Psoas muscle (tissue), 8 donors: Measurements from ENCODE around the gene GRK4. TPM values are rescaled to one million over a fixed set of nuclear protein-coding genes. Genes with fewer than 3 reads are reported as not detected.
"Not testable (repeated sequence)": the region's sequence is repeated elsewhere in the genome, so short reads cannot be mapped to it uniquely, and the experiment has no call there.

Source experiments
- ATAC-seq, 4 donors: fragments of 200-7000 bp; cut with Tn5 transposase; one replicate each; pipeline ENCODE4 v1.9.1; 2020; ENCODE audit warnings: moderate library complexity in 3 of 4, mild to moderate bottlenecking in 2 of 4
- DNase-seq, 2 donors: peaks; one replicate each; pipeline ENCODE4 v3.0.0-alpha.2; 2020
- H3K27ac ChIP-seq: fragments of 200-600 bp; one replicate; pipeline ENCODE4 v1.8.0; 2022
- H3K27me3 ChIP-seq, 3 donors: fragments of 200-600 bp in 1 of 3; one replicate each; pipeline versions ENCODE4 v1.6.1 to v1.8.0; 2013 to 2022; ENCODE audit warnings: low read length in 2 of 3, mild to moderate bottlenecking in 2 of 3, moderate library complexity in 1 of 3; ENCODE audit not compliant: insufficient read depth in 3 of 3
- H3K36me3 ChIP-seq, 2 donors: fragments of 200-600 bp in 1 of 2; one replicate each; pipeline versions ENCODE4 v1.6.1 to v1.8.0; 2013 to 2022; ENCODE audit warnings: low read depth in 1 of 2, mild to moderate bottlenecking in 1 of 2, moderate library complexity in 1 of 2; ENCODE audit not compliant: insufficient read depth in 1 of 2
- H3K4me1 ChIP-seq: fragments of 200-600 bp; one replicate; pipeline ENCODE4 v1.8.0; 2022
- H3K4me3 ChIP-seq: fragments of 200-600 bp; one replicate; pipeline ENCODE4 v1.8.0; 2022; ENCODE audit warnings: mild to moderate bottlenecking
- H3K9me3 ChIP-seq: fragments of 200-600 bp; one replicate; pipeline ENCODE4 v1.8.0; 2022
- WGBS, 3 donors: extraction: QIAGEN DNeasy Blood & Tissue Kit; methylation state at CpG; one replicate each; pipeline versions ENCODE4 v1.1.6 to v1.1.7; 2013; 5-methylcytosine and 5-hydroxymethylcytosine counted together
- intact Hi-C, 2 donors: fragments of 100-400 bp; cut with DNase I; formaldehyde crosslinking; loops; one replicate each; pipeline versions ENCODE4 v1.11.0 to v1.14.2; 2022
- polyA plus RNA-seq, 3 donors: library from polyadenylated mRNA; stranded (reverse); fragments of 200-250 nt; gene quantifications; one replicate each; pipeline ENCODE4 v1.2.3, GENCODE V29; 2013
- total RNA-seq, 4 donors: library from RNA; stranded (reverse); fragmentation: NEBNext Ultra II Directional in 2 of 4; extraction: Animal tissue kit (Norgen Biotek cat#: 25700) in 2 of 4; gene quantifications; one replicate each; pipeline versions ENCODE4 v1.2.1 to v1.2.4, GENCODE V29; 2021 to 2023
- TF ChIP-seq, protein P1 (sequence below): fragments of 200-600 bp; IDR thresholded peaks from one replicate; pipeline ENCODE4 v1.8.0; 2022; ENCODE audit warnings: antibody characterized with exemption
- donor health status: healthy with polysubstance abuse.
- donor health status: DM: no; HTN: no; CAD: no; lungs with moderate emphysema.
- donor health status: Bipolar disorder and iron deficiency.
- donor health status: healthy.
- donor health status: DM: yes; HTN: yes; CAD: no.
- donor health status: DM: no; HTN: no; CAD: no.
- donor health status: DM: no; HTN: no; CAD: no.
- donor health status: DM: yes; HTN: yes; CAD: no.

Gene GRK4
- total and polyA plus RNA-seq, 7 donors = 5.8 to 9.2 (median 6.6) TPM

GRCh38 chr4:2943364-2944090, 19.8 kb upstream of the GRK4 start:
- ATAC-seq = no peak
- WGBS, 3 donors = 93 to 94% (median 93%) methylated on average over 20 of the region's 20 CpGs
- TF ChIP-seq, protein P1, sequence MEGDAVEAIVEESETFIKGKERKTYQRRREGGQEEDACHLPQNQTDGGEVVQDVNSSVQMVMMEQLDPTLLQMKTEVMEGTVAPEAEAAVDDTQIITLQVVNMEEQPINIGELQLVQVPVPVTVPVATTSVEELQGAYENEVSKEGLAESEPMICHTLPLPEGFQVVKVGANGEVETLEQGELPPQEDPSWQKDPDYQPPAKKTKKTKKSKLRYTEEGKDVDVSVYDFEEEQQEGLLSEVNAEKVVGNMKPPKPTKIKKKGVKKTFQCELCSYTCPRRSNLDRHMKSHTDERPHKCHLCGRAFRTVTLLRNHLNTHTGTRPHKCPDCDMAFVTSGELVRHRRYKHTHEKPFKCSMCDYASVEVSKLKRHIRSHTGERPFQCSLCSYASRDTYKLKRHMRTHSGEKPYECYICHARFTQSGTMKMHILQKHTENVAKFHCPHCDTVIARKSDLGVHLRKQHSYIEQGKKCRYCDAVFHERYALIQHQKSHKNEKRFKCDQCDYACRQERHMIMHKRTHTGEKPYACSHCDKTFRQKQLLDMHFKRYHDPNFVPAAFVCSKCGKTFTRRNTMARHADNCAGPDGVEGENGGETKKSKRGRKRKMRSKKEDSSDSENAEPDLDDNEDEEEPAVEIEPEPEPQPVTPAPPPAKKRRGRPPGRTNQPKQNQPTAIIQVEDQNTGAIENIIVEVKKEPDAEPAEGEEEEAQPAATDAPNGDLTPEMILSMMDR = no peak
- Histone ChIP-seq H3K36me3 (peaks cover 22 to 99% of the 10 kb centered on the region in 2 donors), H3K4me3 (no peak overlapping the region), H3K4me1 (no peaks in the 10 kb centered on the region), H3K9me3 (no peaks in the 10 kb centered on the region), H3K27me3 (no peaks in the 10 kb centered on the region), H3K27ac (no peak overlapping the region)
- peak in 1 of 2 donors; percentile 36 for DNase-seq
- intact Hi-C loops = no loop called here

- H3K4me1 ChIP-seq = no peaks in the 10 kb centered on the region
- H3K27ac ChIP-seq = no peak overlapping the region
- 85 to 89% (median 86%) methylated on average over 11 of the region's 11 CpGs for WGBS, 3 donors
- TF ChIP-seq, protein P1 = no peak
- no peak for ATAC-seq
- H3K36me3 ChIP-seq = peaks cover 22 to 99% of the 10 kb centered on the region in 2 donors
- DNase-seq = peak in 1 of 2 donors; percentile 24
- H3K27me3 ChIP-seq = no peaks in the 10 kb centered on the region
- H3K9me3 ChIP-seq = no peaks in the 10 kb centered on the region
- no peak overlapping the region for H3K4me3 ChIP-seq
- intact Hi-C loops = no loop called here
These were observed 19.3 kb upstream of the GRK4 start for GRCh38 chr4:2944091-2944482.

- Histone ChIP-seq H3K27ac (no peak overlapping the region), H3K36me3 (peaks cover 21 to 99% of the 10 kb centered on the region in 2 donors), H3K9me3 (no peaks in the 10 kb centered on the region), H3K4me3 (no peak overlapping the region), H3K27me3 (no peaks in the 10 kb centered on the region), H3K4me1 (no peaks in the 10 kb centered on the region)
- WGBS, 3 donors = 82 to 90% (median 83%) methylated on average over 30 of the region's 30 CpGs
- DNase-seq (no peak), ATAC-seq (no peak)
- intact Hi-C loops = no loop called here
- TF ChIP-seq, protein P1 = no peak
These were observed 18.5 kb upstream of the GRK4 start for GRCh38 chr4:2944586-2945526.

DNA sequence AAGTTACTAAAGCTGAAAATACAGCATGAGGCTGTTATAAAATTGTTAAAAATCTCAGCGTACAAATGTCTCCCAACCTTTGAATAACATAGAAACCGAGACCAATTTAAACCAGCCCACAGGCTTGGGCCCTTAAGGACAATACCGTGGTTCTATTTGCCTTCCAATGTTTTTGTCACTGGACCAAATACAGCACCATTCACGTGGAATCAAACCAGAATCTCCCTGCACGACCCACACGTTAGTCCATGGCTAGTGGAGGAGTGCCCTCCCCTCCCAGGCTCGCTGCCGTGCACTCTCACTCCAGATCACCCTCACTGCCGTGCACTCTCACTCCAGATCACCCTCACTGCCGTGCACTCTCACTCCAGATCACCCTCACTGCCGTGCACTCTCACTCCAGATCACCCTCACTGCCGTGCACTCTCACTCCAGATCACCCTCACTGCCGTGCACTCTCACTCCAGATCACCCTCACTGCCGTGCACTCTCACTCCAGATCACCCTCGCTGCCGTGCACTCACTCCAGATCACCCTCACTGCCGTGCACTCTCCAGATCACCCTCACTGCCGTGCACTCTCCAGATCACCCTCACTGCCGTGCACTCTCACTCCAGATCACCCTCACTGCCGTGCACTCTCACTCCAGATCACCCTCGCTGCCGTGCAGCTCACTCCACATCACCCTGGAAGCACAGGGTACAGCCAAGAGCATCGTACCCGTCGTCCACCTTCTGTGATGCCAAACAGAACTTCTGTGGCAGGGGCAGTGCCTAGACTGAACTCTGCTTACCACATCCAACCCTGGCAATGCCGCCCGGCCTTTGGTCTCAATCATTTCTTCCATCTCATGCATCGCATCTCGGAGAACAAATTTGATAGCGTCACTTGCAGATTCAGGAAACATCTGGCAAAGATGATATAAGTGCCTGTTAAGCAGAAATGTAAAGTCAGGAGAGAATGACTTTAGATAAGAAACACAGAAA, 17.5 kb upstream of the GRK4 start:
- WGBS, 3 donors = 83 to 91% (median 84%) methylated on average over 26 to 28 of the region's 30 CpGs
- DNase-seq = peak in 1 of 2 donors; percentile 23
- ATAC-seq = not testable (repeated sequence)

More for the DNA sequence above, 17.5 kb upstream of the GRK4 start:
- H3K4me1 ChIP-seq, H3K9me3 ChIP-seq, H3K27me3 ChIP-seq, H3K4me3 ChIP-seq, H3K27ac ChIP-seq, intact Hi-C loops: not testable (repeated sequence)
- peaks cover 15 to 99% of the 10 kb centered on the region in 2 donors for H3K36me3 ChIP-seq
